Measurements from ENCODE around the gene TMEM198. TPM values are rescaled to one million over a fixed set of nuclear protein-coding genes. Genes with fewer than 3 reads are reported as not detected.

TMEM198 gene
- total and polyA plus RNA-seq, 4 donors, result 1.3 to 7.1 (median 4.3) TPM

DNA sequence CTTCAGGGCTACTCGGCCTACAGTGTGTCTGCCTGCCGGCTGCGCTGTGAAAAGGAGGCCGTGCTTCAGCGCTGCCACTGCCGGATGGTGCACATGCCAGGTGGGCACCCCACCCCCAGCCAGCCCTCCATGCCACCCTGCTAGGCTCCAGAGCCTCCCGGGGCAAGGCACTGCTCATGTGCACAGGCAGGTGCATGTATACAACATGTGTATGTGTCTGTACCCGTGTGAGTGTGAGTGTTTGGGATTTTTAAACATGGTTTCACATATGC lies 11.5 kb upstream of the TMEM198 start:
- H3K9ac ChIP-seq (ENCODE audit: insufficient read depth in 1 of 2, low read length in 2 of 2), result no peak overlapping the region
- H3K36me3 ChIP-seq (ENCODE audit: control insufficient read depth in 4 of 4, insufficient read depth in 4 of 4, low read length in 4 of 4), result no peaks in the 10 kb centered on the region
- TF ChIP-seq, protein P1, sequence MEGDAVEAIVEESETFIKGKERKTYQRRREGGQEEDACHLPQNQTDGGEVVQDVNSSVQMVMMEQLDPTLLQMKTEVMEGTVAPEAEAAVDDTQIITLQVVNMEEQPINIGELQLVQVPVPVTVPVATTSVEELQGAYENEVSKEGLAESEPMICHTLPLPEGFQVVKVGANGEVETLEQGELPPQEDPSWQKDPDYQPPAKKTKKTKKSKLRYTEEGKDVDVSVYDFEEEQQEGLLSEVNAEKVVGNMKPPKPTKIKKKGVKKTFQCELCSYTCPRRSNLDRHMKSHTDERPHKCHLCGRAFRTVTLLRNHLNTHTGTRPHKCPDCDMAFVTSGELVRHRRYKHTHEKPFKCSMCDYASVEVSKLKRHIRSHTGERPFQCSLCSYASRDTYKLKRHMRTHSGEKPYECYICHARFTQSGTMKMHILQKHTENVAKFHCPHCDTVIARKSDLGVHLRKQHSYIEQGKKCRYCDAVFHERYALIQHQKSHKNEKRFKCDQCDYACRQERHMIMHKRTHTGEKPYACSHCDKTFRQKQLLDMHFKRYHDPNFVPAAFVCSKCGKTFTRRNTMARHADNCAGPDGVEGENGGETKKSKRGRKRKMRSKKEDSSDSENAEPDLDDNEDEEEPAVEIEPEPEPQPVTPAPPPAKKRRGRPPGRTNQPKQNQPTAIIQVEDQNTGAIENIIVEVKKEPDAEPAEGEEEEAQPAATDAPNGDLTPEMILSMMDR (IDR thresholded peaks at IDR 0.05; ENCODE audit: control extremely low read depth, extremely low read depth), result no peak
- peaks cover 0 to 27% (median 22%) of the 10 kb centered on the region in 3 donors for H3K27me3 ChIP-seq (ENCODE audit: control insufficient read depth in 3 of 3, insufficient read depth in 3 of 3, low read length in 2 of 3)
- no peak overlapping the region for H3K4me3 ChIP-seq
- H3K27ac ChIP-seq (ENCODE audit: low read depth in 1 of 2, low read length in 1 of 2), result no peak overlapping the region
- DNase-seq, result no peak
- 80 to 85% methylated on average over 8 of the region's 8 CpGs for WGBS, 2 donors
- no peaks in the 10 kb centered on the region for H3K9me3 ChIP-seq (ENCODE audit: control insufficient read depth in 4 of 4, insufficient read depth in 3 of 4, low read length in 3 of 4)
- no peak for ATAC-seq (ENCODE audit: insufficient read depth, low FRiP score)
- peaks cover 0 to 13% (median 0%) of the 10 kb centered on the region in 5 donors for H3K4me1 ChIP-seq (ENCODE audit: control insufficient read depth in 5 of 5, insufficient read depth in 5 of 5, low read length in 5 of 5)

DNA sequence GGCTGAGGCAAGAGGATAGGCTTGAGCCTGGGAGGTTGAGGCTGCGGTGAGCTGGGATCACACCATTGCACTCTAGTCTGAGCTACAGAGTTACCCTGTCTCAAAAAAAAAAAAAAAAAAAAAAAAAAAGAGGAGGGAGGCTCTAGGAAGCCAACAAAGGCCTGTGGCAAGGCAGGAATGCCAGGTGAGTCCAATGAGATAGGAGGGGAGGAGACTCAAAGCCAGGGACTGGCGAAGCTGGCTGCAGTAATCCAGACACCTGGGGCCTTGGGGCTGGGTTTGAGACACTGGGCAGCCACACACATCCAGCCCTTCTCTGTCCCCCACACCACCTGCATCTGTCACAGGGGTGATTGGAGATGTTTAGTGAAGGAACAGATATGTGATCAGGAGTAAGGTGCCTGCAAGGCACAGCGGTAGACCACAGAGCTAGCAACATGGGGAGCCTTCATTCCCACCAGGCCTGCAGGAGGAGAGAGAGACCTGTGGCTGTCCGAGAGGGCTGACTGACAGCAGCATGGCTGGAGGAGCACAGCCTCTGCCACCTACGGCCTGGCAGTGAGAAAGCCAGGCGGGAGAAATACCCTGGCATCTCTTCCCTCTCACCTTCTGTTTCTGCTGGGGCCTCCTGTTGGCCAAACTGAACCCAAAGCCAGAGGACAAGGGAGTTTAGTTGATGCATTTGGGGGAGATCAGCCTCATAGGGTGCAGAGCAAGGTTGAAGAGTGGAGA lies 9.7 kb upstream of the TMEM198 start:
- H3K36me3 ChIP-seq (ENCODE audit: control insufficient read depth in 4 of 4, insufficient read depth in 4 of 4, low read length in 4 of 4), result peaks cover 0 to 2% (median 0%) of the 10 kb centered on the region in 4 donors
- 83 to 95% methylated on average over 6 of the region's 6 CpGs for WGBS, 2 donors
- ATAC-seq (ENCODE audit: insufficient read depth, low FRiP score), result no peak
- no peaks in the 10 kb centered on the region for H3K9me3 ChIP-seq (ENCODE audit: control insufficient read depth in 4 of 4, insufficient read depth in 3 of 4, low read length in 3 of 4)
- DNase-seq, result no peak
- TF ChIP-seq, protein P1 (IDR thresholded peaks at IDR 0.05; ENCODE audit: control extremely low read depth, extremely low read depth), result no peak
- peaks cover 0 to 13% (median 12%) of the 10 kb centered on the region in 3 donors for H3K27me3 ChIP-seq (ENCODE audit: control insufficient read depth in 3 of 3, insufficient read depth in 3 of 3, low read length in 2 of 3)
- no peak overlapping the region for H3K27ac ChIP-seq (ENCODE audit: low read depth in 1 of 2, low read length in 1 of 2)
- peaks cover 0 to 30% (median 0%) of the 10 kb centered on the region in 5 donors for H3K4me1 ChIP-seq (ENCODE audit: control insufficient read depth in 5 of 5, insufficient read depth in 5 of 5, low read length in 5 of 5)
- H3K9ac ChIP-seq (ENCODE audit: insufficient read depth in 1 of 2, low read length in 2 of 2), result no peak overlapping the region
- no peak overlapping the region for H3K4me3 ChIP-seq

DNA sequence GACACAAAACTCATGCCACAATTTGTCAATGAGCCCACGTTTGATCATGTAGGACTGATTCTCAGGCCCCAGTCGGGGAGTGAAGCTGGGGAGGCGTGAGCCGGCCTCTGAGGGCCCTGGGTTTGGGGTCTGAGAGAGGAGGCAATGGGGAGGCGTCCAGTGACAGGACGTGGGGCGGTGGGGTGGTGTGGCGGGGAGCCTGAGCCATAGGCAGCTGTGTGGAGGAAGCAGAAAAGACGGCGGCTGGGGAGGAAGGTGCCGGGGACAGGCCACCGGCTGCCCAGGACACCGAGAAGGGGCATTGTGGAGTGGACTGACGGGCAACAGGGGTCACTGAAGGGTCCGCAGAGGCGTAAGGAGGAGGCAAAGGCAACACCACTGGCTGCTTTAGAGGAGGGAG lies 7.4 kb upstream of the TMEM198 start:
- Histone ChIP-seq H3K27ac (ENCODE audit: low read depth in 1 of 2, low read length in 1 of 2) (no peak overlapping the region), H3K27me3 (ENCODE audit: control insufficient read depth in 3 of 3, insufficient read depth in 3 of 3, low read length in 2 of 3) (peaks cover 0 to under 1% (median 0%) of the 10 kb centered on the region in 3 donors), H3K4me1 (ENCODE audit: control insufficient read depth in 5 of 5, insufficient read depth in 5 of 5, low read length in 5 of 5) (peaks cover 0 to 29% (median 0%) of the 10 kb centered on the region in 5 donors), H3K4me3 (no peak overlapping the region), H3K36me3 (ENCODE audit: control insufficient read depth in 4 of 4, insufficient read depth in 4 of 4, low read length in 4 of 4) (peaks cover 3 to 13% (median 11%) of the 10 kb centered on the region in 4 donors), H3K9ac (ENCODE audit: insufficient read depth in 1 of 2, low read length in 2 of 2) (no peak overlapping the region), H3K9me3 (ENCODE audit: control insufficient read depth in 4 of 4, insufficient read depth in 3 of 4, low read length in 3 of 4) (no peaks in the 10 kb centered on the region)
- no peak for DNase-seq
- WGBS, 2 donors, result 81 to 90% methylated on average over 16 of the region's 16 CpGs
- no peak for ATAC-seq (ENCODE audit: insufficient read depth, low FRiP score)
- TF ChIP-seq, protein P1 (IDR thresholded peaks at IDR 0.05; ENCODE audit: control extremely low read depth, extremely low read depth), result no peak

Measured in lung (tissue), 12 donors.